Endothelial cell of umbilical vein (primary cell): ENCODE data around the gene KCNE1. TPM values are rescaled to one million over a fixed set of nuclear protein-coding genes. Genes with fewer than 3 reads are reported as not detected.

Source experiments
- BruUV-seq: library from RNA; stranded (reverse); fragments of 400-500 nt; replicated peaks from 2 replicates; lab custom pipeline; 2021; lab: Mats Ljungman, UMichigan
- CTCF ChIA-PET: fragments of 300-600, 350-600 bp; sonication (Branson Sonifier 250); formaldehyde crosslinking; loops from one replicate; lab custom pipeline; 2021; ENCODE audit warnings: antibody characterized with exemption, inconsistent platforms; lab: Charles Lee
- POLR2A ChIA-PET: fragments of 300-600, 350-600 bp; sonication (Branson Sonifier 250); formaldehyde crosslinking; loops from one replicate; lab custom pipeline; 2021; ENCODE audit warnings: antibody characterized with exemption, inconsistent platforms; lab: Charles Lee
- DNase-seq: peaks from one replicate; pipeline ENCODE4 v3.0.0-alpha.2; 2011; ENCODE audit warnings: low read depth, low spot score
- FAIRE-seq: peaks from 2 replicates; lab custom pipeline; 2011; peaks lifted over from hg19 to GRCh38; lab: Jason Lieb, UNC
- H2AFZ ChIP-seq: 2 replicates; pipeline ENCODE4 v1.6.0; 2012; ENCODE audit warnings: low read depth, low read length, control low read depth, inconsistent platforms
- H3K27ac ChIP-seq: 2 replicates; pipeline ENCODE4 v1.5.1; 2011; ENCODE audit warnings: low read depth, mild to moderate bottlenecking, control low read depth, low read length, moderate library complexity; ENCODE audit not compliant: insufficient read depth
- H3K27me3 ChIP-seq, 2 experiments: 2 replicates each; pipeline versions ENCODE4 v1.6.0 to v1.6.1; 2011; ENCODE audit warnings: low read length in 2 of 2, mixed read lengths in 1 of 2; ENCODE audit not compliant: control insufficient read depth in 2 of 2, insufficient read depth in 2 of 2
- H3K36me3 ChIP-seq, 2 experiments: 2 replicates in 1 of 2; 3 replicates in 1 of 2; pipeline ENCODE4 v1.5.1; 2011; ENCODE audit warnings: low read length in 2 of 2, mild to moderate bottlenecking in 1 of 2, moderate library complexity in 1 of 2; ENCODE audit not compliant: control insufficient read depth in 2 of 2, insufficient read depth in 2 of 2; ENCODE audit errors: extremely low read depth in 1 of 2
- H3K4me1 ChIP-seq: 3 replicates; pipeline ENCODE4 v1.5.1; 2011; ENCODE audit warnings: mild to moderate bottlenecking, low read length; ENCODE audit not compliant: control insufficient read depth, insufficient read depth; ENCODE audit errors: extremely low read depth
- H3K4me2 ChIP-seq: 2 replicates; pipeline ENCODE4 v1.6.1; 2011; ENCODE audit warnings: low read length, control low read depth, mixed read lengths; ENCODE audit not compliant: insufficient read depth
- H3K4me3 ChIP-seq, 3 experiments: fragments of 200-600 bp in 1 of 3; sonication (generic), shearing (Covaris generic) in 1 of 3; replicated peaks in 1 of 3; 2 replicates each; pipeline ENCODE4 v1.5.1; 2011 to 2016; ENCODE audit warnings: control low read depth in 3 of 3, low read length in 3 of 3, mild to moderate bottlenecking in 2 of 3, inconsistent platforms in 1 of 3, low read depth in 1 of 3, moderate library complexity in 1 of 3; ENCODE audit not compliant: insufficient read depth in 1 of 3
- H3K79me2 ChIP-seq: 2 replicates; pipeline ENCODE4 v1.6.0; 2012; ENCODE audit warnings: low read length, inconsistent platforms; ENCODE audit not compliant: control insufficient read depth, insufficient read depth
- H3K9ac ChIP-seq: replicated peaks from 2 replicates; pipeline ENCODE3; 2011; ENCODE audit warnings: low read length, control low read depth; ENCODE audit not compliant: insufficient read depth; ENCODE audit errors: extremely low read depth
- H3K9me1 ChIP-seq: replicated peaks from 3 replicates; pipeline ENCODE4 v1.6.0; 2011; ENCODE audit warnings: mild to moderate bottlenecking, low read length; ENCODE audit not compliant: control insufficient read depth, insufficient read depth; ENCODE audit errors: extremely low read depth
- H3K9me3 ChIP-seq: replicated peaks from 2 replicates; pipeline ENCODE4 v1.5.1; 2012; ENCODE audit warnings: low read length, inconsistent platforms; ENCODE audit not compliant: control insufficient read depth, insufficient read depth
- H4K20me1 ChIP-seq: replicated peaks from 2 replicates; pipeline ENCODE3; 2011; ENCODE audit warnings: mild to moderate bottlenecking, low read length; ENCODE audit not compliant: control insufficient read depth, insufficient read depth; ENCODE audit errors: extremely low read depth
- CTCF ChIP-seq, 2 donors: IDR thresholded peaks; 1 replicate in 1 of 2; 2 replicates in 1 of 2; pipeline ENCODE4 v1.5.1; 2011; ENCODE audit warnings: low read length in 2 of 2, mild to moderate bottlenecking in 2 of 2, moderate library complexity in 2 of 2, control low read depth in 1 of 2, inconsistent platforms in 1 of 2, low read depth in 1 of 2; ENCODE audit not compliant: insufficient read depth in 1 of 2; ENCODE audit errors: extremely low read depth in 1 of 2
- GATA2 ChIP-seq: IDR thresholded peaks from 2 replicates; pipeline ENCODE4 v1.7.0; 2011; ENCODE audit warnings: low read depth, mild to moderate bottlenecking, moderate library complexity, mixed read lengths, low read length; ENCODE audit not compliant: insufficient read length, insufficient read depth
- MAX ChIP-seq: IDR thresholded peaks from 2 replicates; pipeline ENCODE4 v1.6.1; 2011; ENCODE audit not compliant: insufficient read depth, insufficient read length
- MYC ChIP-seq: IDR thresholded peaks from one replicate; pipeline ENCODE4 v1.6.1; 2011; ENCODE audit warnings: mild to moderate bottlenecking, low read depth, low read length
- POLR2A ChIP-seq: IDR thresholded peaks from 2 replicates; pipeline ENCODE4 v1.6.1; 2012; ENCODE audit warnings: low read depth, mild to moderate bottlenecking, control low read depth, low read length
- dilution Hi-C: fragments of 300-500 bp; cut with MboI; formaldehyde crosslinking; loops from one replicate; pipeline ENCODE4 v1.15.0; 2019; ENCODE audit warnings: low sequenced_read_pairs; ENCODE audit not compliant: extremely low pct_ligation_motif_present
- intact Hi-C: fragments of 100-400 bp; cut with micrococcal nuclease; formaldehyde crosslinking; loops from one replicate; pipeline ENCODE4 v1.10.0; 2022
- polyA plus RNA-seq, 4 experiments: library from polyadenylated mRNA; depleted of rRNA in 3 of 4; stranded (reverse) in 3 of 4; unstranded in 1 of 4; fragments of >200 nt; gene quantifications; 2 replicates each; pipeline versions ENCODE4 v1.2.1 to v1.2.3, GENCODE V29; 2011 to 2012; ENCODE audit warnings: missing spikeins in 1 of 4
- total RNA-seq: library from RNA; stranded (reverse); gene quantifications from 2 replicates; pipeline ENCODE4 v1.2.3, GENCODE V29; 2021

The KCNE1 gene
- total and polyA plus RNA-seq, 2 donors (not counting 3 experiments of a cell fraction or from before 2014, with no cell fraction given): 0.10 to 0.38 TPM

GRCh38 chr21:34511181-34511580 is 829 bp downstream of the KCNE1 start:
- CTCF ChIA-PET: interaction anchor here (0.6 to 10.6 kb wide), 31 partner anchors 9 to 152 kb away, joined by 3 to 394 read pairs (median 7); partner anchors contain the start of gene RCAN1
- Histone ChIP-seq H3K9me3 (no peaks in the 10 kb centered on the region), H3K9me1 (no peaks in the 10 kb centered on the region), H4K20me1 (no peaks in the 10 kb centered on the region), H3K4me3 (no peak overlapping the region), H3K27me3 (no peaks in the 10 kb centered on the region), H3K4me2 (no peak overlapping the region), H3K36me3 (no peaks in the 10 kb centered on the region), H3K27ac (no peak overlapping the region), H3K79me2 (no peaks in the 10 kb centered on the region), H3K4me1 (no peaks in the 10 kb centered on the region), H3K9ac (no peak overlapping the region), H2AFZ (no peak overlapping the region)
- FAIRE-seq (no peak), DNase-seq (no peak)
- BruUV-seq: no TSS peak
- dilution Hi-C loops: no loop called here
- POLR2A ChIA-PET: interaction anchor here (0.9 to 1.0 kb wide), 3 partner anchors 15 to 101 kb away, joined by 3 to 7 read pairs (median 4); no protein-coding TSS in a partner anchor
- TF ChIP-seq MAX (no peak), CTCF (IDR thresholded peaks at IDR 0.05; ENCODE audit: extremely low read depth in 1 of 2, insufficient read depth in 1 of 2, low read depth in 1 of 2, low read length in 2 of 2) (no peak), GATA2 (no peak), MYC (no peak), POLR2A (no peak)
- intact Hi-C loops: no loop called here
